Peyer's patch (tissue), 4 donors: ENCODE measurements around the gene CENPF.

ENCODE experiments used
- CTCF ChIP-seq, 6 experiments: fragments of 450-650 bp in 4 of 6; fragments of 200-600 bp in 2 of 6; sonication (generic) in 1 of 6; IDR thresholded peaks; one replicate each; pipeline ENCODE4 v1.5.1; 2017 to 2019; ENCODE audit warnings: antibody characterized with exemption in 6 of 6, mild to moderate bottlenecking in 3 of 6, moderate library complexity in 1 of 6
- POLR2A ChIP-seq, 2 donors: fragments of 450-650 bp; IDR thresholded peaks; one replicate each; pipeline ENCODE4 v1.5.1; 2017; ENCODE audit warnings: antibody characterized with exemption in 2 of 2, mild to moderate bottlenecking in 2 of 2, moderate library complexity in 2 of 2

DNA sequence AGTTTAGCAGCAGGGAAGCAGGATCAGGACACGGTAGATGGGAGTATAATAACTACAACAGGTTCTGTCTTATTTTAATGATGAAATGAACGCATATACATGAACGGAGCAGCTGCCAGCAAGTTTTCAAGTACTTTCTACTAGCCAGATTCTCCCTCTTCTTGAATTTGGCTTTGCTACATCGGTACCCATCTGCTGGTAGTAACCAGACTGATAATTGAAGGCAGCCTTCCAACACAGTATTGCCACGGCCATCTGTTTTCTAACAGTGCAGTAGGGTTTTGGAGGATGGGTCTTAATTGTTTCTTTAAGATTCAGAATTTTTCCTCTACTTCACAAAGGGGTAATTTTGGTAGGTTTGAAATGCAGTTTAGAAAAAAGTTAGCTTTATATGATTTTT lies 33.4 kb downstream of the CENPF start:
- TF ChIP-seq CTCF (IDR thresholded peaks at IDR 0.05) (no peak), POLR2A (IDR thresholded peaks at IDR 0.05) (no peak)
